ENCODE results near the gene NAALADL1.

DNA sequence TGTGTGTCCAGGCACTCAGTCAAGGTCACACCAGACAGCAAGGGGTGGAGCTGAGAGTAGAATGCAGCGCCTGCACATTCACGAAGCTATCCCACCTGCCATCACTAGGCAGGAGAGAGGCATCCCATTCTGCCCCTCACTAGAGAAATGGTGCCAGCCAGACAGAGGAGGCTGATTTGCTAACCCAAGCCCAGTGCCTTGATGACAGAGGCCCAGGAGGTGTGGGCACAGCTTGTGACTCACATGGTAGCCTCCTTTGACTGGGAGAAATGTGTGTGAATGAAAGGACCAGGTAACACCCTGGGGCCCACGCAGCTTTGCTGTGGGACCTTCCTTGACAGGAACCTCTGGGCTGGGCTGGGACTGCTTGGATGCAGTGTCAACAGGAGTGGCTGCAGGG is 5.2 kb upstream of the NAALADL1 start:
- TF ChIP-seq, protein P1, sequence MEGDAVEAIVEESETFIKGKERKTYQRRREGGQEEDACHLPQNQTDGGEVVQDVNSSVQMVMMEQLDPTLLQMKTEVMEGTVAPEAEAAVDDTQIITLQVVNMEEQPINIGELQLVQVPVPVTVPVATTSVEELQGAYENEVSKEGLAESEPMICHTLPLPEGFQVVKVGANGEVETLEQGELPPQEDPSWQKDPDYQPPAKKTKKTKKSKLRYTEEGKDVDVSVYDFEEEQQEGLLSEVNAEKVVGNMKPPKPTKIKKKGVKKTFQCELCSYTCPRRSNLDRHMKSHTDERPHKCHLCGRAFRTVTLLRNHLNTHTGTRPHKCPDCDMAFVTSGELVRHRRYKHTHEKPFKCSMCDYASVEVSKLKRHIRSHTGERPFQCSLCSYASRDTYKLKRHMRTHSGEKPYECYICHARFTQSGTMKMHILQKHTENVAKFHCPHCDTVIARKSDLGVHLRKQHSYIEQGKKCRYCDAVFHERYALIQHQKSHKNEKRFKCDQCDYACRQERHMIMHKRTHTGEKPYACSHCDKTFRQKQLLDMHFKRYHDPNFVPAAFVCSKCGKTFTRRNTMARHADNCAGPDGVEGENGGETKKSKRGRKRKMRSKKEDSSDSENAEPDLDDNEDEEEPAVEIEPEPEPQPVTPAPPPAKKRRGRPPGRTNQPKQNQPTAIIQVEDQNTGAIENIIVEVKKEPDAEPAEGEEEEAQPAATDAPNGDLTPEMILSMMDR (IDR thresholded peaks at IDR 0.05), result no peak
- TF ChIP-seq POLR2A (IDR thresholded peaks at IDR 0.05), result no peak
